Liver (tissue), 3 donors: ENCODE measurements around the gene NFATC4.

Experiments used
- CTCF ChIP-seq: fragments of 150-350 bp; IDR thresholded peaks from 2 replicates; pipeline ENCODE4 v1.5.1; 2017; ENCODE audit warnings: improper control_type of control experiment, low read depth, low read length; ENCODE audit not compliant: missing input control
- EGR1 ChIP-seq, 2 donors: IDR thresholded peaks; 2 replicates each; pipeline ENCODE4 v1.6.1; 2016 to 2018; ENCODE audit warnings: antibody characterized with exemption in 2 of 2, low read depth in 2 of 2
- FOXA1 ChIP-seq: IDR thresholded peaks from 2 replicates; pipeline ENCODE4 v1.6.1; 2016; ENCODE audit warnings: antibody characterized with exemption
- GABPA ChIP-seq, 2 donors: IDR thresholded peaks in 1 of 2; conservative IDR thresholded peaks in 1 of 2; 2 replicates each; pipeline ENCODE4 v1.6.1; 2016; ENCODE audit warnings: antibody characterized with exemption in 2 of 2, mild to moderate bottlenecking in 1 of 2, moderate library complexity in 1 of 2
- HNF4A ChIP-seq, 2 donors: conservative IDR thresholded peaks; 2 replicates each; pipeline ENCODE4 v1.6.1; 2016; ENCODE audit warnings: antibody characterized with exemption in 2 of 2, mild to moderate bottlenecking in 2 of 2
- MAX ChIP-seq: IDR thresholded peaks from 2 replicates; pipeline ENCODE4 v1.6.1; 2016; ENCODE audit warnings: antibody characterized with exemption
- NR2F2 ChIP-seq: IDR thresholded peaks from 2 replicates; pipeline ENCODE4 v1.6.1; 2016; ENCODE audit warnings: antibody characterized with exemption
- RAD21 ChIP-seq, 2 donors: IDR thresholded peaks; 2 replicates each; pipeline ENCODE4 v1.6.1; 2016; ENCODE audit warnings: antibody characterized with exemption in 2 of 2, mild to moderate bottlenecking in 2 of 2
- REST ChIP-seq: IDR thresholded peaks from 2 replicates; pipeline ENCODE4 v1.6.1; 2016; ENCODE audit warnings: antibody characterized with exemption, mild to moderate bottlenecking
- RXRA ChIP-seq, 2 donors: IDR thresholded peaks; 2 replicates each; pipeline ENCODE4 v1.6.1; 2017 to 2018; ENCODE audit warnings: antibody characterized with exemption in 2 of 2, mild to moderate bottlenecking in 1 of 2
- TAF1 ChIP-seq: conservative IDR thresholded peaks from 2 replicates; pipeline ENCODE4 v1.6.1; 2016; ENCODE audit warnings: antibody characterized with exemption, mild to moderate bottlenecking
- YY1 ChIP-seq: IDR thresholded peaks from 2 replicates; pipeline ENCODE4 v1.6.1; 2016; ENCODE audit warnings: antibody characterized with exemption, mild to moderate bottlenecking
- donor health status: healthy.
- donor health status: healthy.

- no peak for TF ChIP-seq REST
- no peak for TF ChIP-seq FOXA1
- TF ChIP-seq CTCF: peak; percentile 76
- peak; percentile 77 to 84 for TF ChIP-seq RAD21 (IDR thresholded peaks at IDR 0.05)
- TF ChIP-seq HNF4A (conservative IDR thresholded peaks at IDR 0.05): no peak
- no peak for TF ChIP-seq EGR1 (IDR thresholded peaks at IDR 0.05; ENCODE audit: low read depth in 2 of 2)
- TF ChIP-seq YY1: no peak
- TF ChIP-seq TAF1: no peak
- TF ChIP-seq RXRA (IDR thresholded peaks at IDR 0.05): no peak
- TF ChIP-seq MAX: no peak
- no peak for TF ChIP-seq NR2F2
- no peak for TF ChIP-seq GABPA (IDR thresholded peaks at IDR 0.05 in 1 of 2, conservative IDR thresholded peaks at IDR 0.05 in 1 of 2)
These were observed 35.6 kb upstream of the NFATC4 start for GRCh38 chr14:24332268-24332993.
